RWPE1 (cell line): ENCODE measurements around the gene YIPF2.
A peak's percentile ranks its signal among the peaks of the same experiment; 100 is the strongest.

Experiments used
- CTCF ChIA-PET: fragments of 350-600 bp; sonication (Branson Sonifier 250); formaldehyde crosslinking; extraction: SDS; loops from one replicate; lab custom pipeline; 2021; lab: Yijun Ruan, JAX
- POLR2A ChIA-PET: fragments of 400-600 bp; formaldehyde crosslinking; extraction: SDS; loops from one replicate; lab custom pipeline; 2020; ENCODE audit warnings: antibody characterized with exemption; ENCODE audit not compliant: low non-redundant PET; lab: Yijun Ruan, JAX
- DNase-seq: peaks from one replicate; pipeline ENCODE4 v3.0.0; 2012; ENCODE audit warnings: low spot score
- H3K27ac ChIP-seq: fragments of 450-650 bp; 2 replicates; pipeline ENCODE4 v1.5.1; 2017
- TF ChIP-seq, protein P1 (sequence below): fragments of 450-650 bp; conservative IDR thresholded peaks from 2 replicates; pipeline ENCODE4 v1.5.1; 2017; ENCODE audit warnings: low read depth, mild to moderate bottlenecking

The YIPF2 gene

GRCh38 chr19:10896851-10897526, 31.4 kb downstream of the YIPF2 start:
- DNase-seq = no peak
- TF ChIP-seq, protein P1, sequence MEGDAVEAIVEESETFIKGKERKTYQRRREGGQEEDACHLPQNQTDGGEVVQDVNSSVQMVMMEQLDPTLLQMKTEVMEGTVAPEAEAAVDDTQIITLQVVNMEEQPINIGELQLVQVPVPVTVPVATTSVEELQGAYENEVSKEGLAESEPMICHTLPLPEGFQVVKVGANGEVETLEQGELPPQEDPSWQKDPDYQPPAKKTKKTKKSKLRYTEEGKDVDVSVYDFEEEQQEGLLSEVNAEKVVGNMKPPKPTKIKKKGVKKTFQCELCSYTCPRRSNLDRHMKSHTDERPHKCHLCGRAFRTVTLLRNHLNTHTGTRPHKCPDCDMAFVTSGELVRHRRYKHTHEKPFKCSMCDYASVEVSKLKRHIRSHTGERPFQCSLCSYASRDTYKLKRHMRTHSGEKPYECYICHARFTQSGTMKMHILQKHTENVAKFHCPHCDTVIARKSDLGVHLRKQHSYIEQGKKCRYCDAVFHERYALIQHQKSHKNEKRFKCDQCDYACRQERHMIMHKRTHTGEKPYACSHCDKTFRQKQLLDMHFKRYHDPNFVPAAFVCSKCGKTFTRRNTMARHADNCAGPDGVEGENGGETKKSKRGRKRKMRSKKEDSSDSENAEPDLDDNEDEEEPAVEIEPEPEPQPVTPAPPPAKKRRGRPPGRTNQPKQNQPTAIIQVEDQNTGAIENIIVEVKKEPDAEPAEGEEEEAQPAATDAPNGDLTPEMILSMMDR = no peak
- ChIA-PET POLR2A (no interaction called here), CTCF (interaction anchor here (0.6 kb wide), 1 partner anchor 80 kb away, joined by 3 read pairs; no protein-coding TSS in a partner anchor)
- peak overlapping the region; percentile 93 for H3K27ac ChIP-seq

DNA sequence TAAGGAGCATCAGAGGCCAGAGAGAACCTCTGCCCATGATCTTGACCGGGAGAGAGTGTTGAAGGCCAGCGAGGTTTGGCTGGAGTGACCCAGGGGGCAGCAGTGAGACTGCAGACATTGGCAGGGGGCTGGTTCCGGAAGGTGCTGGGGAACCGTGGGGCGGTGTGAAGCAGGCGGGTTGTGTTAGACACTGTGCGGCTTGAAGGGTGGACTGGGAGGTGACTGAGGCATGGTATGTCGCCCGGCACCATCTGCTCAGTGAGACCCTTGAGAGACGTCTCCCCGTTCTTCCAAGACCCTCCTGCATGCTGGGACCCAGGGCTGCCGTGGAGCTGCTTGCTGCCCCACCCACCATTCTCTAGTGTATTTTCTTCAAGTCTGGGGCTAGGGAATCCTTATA, 32.5 kb downstream of the YIPF2 start:
- POLR2A ChIA-PET = no interaction called here
- TF ChIP-seq, protein P1 = no peak
- DNase-seq = no peak
- peak overlapping the region; percentile 93; the same call in 1 of the 2 replicates for H3K27ac ChIP-seq
- CTCF ChIA-PET = no interaction called here

GRCh38 chr19:10895363-10895762, 33.1 kb downstream of the YIPF2 start:
- ChIA-PET CTCF (no interaction called here), POLR2A (no interaction called here)
- no peak for DNase-seq
- TF ChIP-seq, protein P1 = no peak
- peak overlapping the region; percentile 93; the same call in 1 of the 2 replicates for H3K27ac ChIP-seq

- ChIA-PET POLR2A (no interaction called here), CTCF (no interaction called here)
- DNase-seq = no peak
- TF ChIP-seq, protein P1 = no peak
- peak overlapping the region; percentile 93; the same call in 1 of the 2 replicates for H3K27ac ChIP-seq
Measured at GRCh38 chr19:10894911-10895213, 33.6 kb downstream of the YIPF2 start.

DNA sequence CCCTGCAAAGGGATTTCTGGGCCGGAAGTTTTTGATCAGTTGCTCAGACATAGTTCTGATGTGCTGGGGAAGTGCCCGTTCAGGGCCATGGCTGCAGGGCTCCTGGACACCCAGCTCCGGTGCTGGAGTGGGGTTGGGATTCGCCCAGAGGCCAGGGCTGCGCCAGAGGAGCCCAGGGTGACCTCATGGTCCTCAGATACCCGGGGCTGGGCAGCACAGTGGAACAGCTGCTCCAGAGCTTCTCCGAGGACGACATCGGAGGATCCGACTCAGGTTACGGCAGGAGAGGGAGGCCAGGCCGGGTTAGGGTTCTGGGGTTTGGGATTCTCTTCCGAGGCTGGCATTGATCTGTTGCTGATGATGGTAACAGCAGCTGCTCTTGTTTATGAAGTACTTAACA, 36.2 kb downstream of the YIPF2 start:
- no peak for DNase-seq
- TF ChIP-seq, protein P1 = no peak
- peak overlapping the region; percentile 42 for H3K27ac ChIP-seq
- ChIA-PET CTCF (interaction anchor here (0.6 to 0.9 kb wide), 2 partner anchors 21 to 1997 kb away, joined by 3 to 5 read pairs; no protein-coding TSS in a partner anchor), POLR2A (no interaction called here)

GRCh38 chr19:10891405-10892086, 36.9 kb downstream of the YIPF2 start:
- TF ChIP-seq, protein P1 = no peak
- H3K27ac ChIP-seq = peak overlapping the region; percentile 42
- POLR2A ChIA-PET = no interaction called here
- CTCF ChIA-PET = interaction anchor here (0.6 to 1.1 kb wide), 2 partner anchors 21 to 1998 kb away, joined by 3 to 5 read pairs; no protein-coding TSS in a partner anchor
- peak; percentile 51 for DNase-seq
